Stimulated activated CD8-positive, alpha-beta memory T cell treated with anti-CD3 and anti-CD28 coated beads, Interleukin-7, amount 100 ng/mL, for 48 hours (primary cell): ENCODE data around the gene MRGPRE.

Experiments used
- DNase-seq, 2 donors: peaks; one replicate each; pipeline ENCODE4 v3.0.0-alpha.2; 2020; ENCODE audit warnings: low read depth in 1 of 2; ENCODE audit errors: extremely low read depth in 1 of 2

MRGPRE gene

DNA sequence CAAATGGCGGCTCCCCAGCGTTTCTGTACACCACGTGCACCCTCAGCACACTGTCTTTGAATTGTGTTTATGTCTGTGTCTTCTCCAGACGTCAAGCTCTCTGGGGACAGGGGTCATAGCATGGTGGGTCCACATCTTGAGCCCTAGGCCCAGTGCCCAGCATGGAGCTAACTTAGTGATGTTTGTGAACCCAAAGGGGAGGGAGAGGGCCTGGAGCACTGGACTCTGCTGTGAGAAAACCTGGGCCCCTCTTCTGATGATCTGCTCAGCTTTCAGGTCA, 17.9 kb downstream of the MRGPRE start:
- DNase-seq = no peak

DNA sequence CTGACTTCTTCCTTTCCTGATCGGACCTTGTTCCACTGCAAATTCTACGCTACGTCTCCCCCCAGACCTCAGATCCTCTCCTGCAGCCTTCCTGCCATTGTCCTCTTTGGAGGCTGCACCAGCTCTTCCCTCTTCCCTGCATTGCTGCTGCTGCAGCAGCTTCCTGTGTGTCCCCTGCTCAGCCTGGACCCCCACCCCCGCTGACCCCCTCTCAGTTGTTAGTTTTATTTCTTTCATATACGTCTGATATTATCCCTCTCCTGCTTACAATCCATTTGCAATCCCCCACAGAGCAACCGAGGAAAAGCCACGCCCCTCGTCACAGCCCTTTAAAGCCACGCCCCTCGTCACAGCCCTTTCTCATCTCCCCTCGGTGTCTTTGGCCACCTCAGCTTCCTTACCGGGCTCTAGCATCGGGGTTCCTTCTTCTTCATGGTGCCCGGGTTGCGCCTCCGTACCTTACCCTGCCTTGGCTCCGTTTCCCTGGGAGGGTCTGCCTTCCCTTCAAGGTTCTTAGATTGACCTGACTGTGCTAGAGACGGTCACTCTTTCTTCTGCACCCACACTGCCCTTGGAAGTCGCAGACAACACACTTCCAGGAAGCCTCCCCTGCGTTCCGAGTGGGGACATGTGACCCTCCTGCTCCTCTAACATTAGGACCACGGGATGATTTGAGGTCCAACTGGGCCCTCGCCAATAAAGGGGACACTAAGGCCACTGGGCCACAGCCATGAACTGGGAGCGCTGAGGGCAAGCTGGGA, 18.4 kb downstream of the MRGPRE start:
- no peak for DNase-seq

DNA sequence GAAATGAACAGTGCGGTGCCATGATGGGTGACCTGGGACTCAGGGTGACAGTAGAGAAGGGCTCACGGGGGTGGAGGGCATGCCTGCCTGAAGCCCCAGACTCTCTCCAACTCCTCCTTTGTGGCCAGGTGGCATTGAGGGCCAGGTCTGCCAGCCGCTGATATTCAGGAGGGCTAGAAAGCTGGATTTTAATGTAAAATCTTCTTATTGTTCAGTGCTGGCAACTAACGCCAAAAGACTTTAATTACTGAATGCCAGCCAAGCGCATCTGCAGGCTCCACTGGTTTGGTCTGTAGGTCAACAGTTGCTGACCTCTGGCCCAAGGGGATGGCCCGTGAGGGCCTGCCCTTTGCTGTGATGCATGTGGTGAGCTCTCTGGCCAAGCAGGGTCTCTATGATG, 23.9 kb downstream of the MRGPRE start:
- no peak for DNase-seq

DNA sequence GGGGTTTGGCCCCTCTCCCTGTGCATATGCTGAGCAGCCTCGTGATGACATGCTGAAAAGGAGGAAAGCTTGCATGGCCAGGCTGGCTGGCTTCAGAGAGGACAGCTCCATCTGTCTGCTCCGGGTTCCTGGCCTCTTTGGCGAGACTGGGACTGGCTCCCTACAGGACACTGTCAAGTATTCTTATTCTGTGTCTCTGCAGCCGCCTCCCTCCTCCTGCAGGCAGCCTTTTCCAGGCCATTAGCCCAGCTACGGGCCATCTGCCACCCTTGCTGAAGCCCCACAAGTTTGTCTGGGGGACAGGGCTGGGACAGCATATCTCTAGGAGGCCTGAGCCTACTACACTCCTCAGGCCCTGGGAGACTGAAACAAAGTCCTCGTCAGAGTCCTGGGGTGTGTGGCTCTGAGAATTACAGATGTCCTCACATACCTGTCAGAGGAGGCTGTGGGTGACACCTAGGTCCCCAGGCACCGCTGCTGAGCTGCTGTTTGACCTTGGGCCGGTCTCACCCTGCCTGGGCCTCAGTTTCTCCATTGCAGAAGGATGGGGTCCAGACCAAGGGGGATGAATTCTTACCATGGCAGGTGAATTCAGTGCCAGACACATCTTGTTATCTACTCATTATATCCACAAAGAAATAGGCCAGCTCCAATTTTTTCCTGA, 24.6 kb downstream of the MRGPRE start:
- DNase-seq = no peak

DNA sequence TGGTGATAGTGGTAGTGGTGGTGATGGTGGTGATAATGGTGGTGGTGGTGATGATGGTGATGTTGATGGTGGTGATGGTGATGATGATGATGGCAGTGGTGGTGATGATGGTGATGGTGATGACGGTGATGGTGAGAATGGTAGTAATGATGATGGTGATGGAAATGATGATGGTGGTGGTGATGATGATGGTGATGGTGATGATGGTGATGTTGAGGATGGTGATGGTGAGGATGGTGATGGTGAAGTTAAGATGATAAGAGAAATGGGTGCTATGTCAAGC, 25.4 kb downstream of the MRGPRE start:
- no peak for DNase-seq

DNA sequence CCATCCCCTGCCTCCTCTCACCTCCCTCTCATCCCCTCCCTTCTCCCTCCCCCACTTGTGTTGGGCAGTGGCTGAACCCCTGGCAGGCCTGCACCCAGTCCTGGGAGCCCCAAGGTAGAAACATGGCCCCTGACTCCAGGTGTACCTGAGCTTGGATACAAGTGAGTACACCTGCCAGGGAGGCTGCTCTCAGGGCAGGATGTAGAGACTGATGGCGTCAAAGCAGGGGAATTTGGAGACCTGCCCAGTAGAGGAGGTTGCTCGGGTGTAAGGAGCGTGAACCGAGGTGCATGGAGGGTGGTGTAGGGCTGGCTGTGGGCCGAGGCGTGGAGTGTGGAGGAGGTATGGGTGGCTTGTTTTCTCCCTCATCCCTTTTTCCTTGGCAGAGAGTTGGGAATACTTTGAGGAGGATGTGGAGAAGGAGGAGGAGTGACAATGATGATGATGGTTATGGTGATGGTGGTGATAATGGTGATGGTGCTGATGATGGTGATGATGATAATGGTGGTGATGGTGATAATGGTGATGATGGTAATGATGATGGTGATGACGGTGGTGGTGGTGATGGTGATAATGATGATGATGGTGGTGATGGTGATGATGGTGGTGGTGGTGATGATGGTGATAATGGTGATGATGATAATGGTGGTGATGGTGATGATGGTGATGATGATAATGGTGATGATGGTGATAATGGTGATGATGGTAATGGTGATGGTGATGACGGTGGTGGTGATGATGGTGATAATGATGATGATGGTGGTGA, 25.9 kb downstream of the MRGPRE start:
- DNase-seq = no peak

DNA sequence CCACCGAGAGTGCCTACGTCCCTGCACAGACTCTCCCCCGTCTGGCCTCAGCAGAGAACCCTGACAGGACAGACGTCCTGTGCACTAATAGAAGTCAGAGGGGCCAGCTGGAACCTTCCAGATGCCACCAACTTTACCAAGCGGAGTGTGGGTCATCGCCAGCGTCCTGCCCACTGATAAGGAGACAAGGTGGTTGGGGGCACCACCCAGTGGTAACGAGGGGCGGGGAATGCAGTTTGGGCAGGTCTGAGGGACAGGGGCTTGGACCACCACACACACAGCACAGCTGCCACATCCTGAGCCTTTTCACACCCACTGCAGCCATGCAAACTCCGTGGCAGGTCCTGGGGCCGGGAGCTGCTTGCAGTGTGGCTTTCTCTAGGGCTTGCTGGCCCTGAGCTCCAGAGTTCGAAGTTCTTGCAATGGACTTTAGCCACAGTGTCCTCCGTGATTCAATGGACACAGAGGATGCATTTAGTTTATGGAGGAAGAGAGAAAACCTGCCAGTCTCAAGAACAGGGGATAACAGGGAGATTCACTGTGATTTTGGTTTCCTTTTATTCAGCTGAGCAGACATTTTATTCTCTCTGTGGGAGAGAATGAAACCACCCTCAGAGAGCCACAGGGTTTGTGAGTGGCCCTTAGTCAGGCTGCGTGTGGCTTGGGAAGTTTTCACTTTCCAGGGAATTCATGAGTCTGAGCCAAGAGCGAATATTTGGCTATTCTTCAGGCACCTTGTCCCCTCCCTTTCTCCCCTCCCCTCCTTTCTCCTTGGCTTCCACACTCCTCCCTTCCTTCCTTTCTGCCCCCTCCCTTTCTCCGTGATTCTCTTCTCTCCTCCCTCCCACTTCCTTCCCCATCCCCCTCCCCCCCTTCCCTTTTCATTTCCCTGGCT, 26.7 kb downstream of the MRGPRE start:
- no peak for DNase-seq

DNA sequence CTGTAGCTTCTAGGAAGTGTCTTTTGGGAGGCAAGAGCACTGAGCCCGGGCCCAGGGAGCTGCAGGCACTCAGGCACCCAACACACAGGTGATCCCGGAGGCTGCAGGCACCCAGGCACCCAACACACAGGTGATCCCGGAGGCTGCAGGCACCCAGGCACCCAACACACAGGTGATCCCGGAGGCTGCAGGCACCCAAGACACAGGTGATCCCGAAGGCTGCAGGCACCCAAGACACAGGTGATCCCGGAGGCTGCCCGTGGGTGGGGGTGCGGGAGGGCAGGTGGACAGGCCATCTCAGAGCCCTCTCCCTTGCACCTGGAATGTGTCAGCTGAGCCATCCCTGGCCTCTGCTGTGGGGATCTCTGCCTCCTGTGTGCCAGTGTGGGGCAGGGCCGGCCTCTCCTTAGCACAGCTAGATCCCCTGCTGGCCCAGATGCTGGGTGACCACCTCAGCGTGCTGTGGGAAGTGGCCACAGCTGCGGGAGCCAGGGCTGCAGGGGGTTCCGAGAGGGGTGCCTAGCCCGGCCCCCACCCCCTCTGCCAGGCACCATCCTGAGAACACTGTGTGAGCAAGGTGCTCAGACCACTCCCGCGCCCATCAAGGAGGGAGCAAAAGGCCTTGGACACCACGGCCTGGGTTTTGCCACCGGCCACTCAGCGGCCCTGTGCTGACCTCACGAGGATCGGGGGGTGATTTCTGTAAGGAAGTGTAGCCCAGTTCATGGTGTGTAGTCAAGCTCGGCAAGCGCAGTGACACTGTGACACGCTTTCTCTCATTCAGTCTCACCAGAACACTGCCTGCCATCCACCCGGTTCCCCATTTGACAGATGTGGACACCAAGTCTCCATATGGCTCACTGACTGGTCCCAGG, 27.8 kb downstream of the MRGPRE start:
- no peak for DNase-seq

DNA sequence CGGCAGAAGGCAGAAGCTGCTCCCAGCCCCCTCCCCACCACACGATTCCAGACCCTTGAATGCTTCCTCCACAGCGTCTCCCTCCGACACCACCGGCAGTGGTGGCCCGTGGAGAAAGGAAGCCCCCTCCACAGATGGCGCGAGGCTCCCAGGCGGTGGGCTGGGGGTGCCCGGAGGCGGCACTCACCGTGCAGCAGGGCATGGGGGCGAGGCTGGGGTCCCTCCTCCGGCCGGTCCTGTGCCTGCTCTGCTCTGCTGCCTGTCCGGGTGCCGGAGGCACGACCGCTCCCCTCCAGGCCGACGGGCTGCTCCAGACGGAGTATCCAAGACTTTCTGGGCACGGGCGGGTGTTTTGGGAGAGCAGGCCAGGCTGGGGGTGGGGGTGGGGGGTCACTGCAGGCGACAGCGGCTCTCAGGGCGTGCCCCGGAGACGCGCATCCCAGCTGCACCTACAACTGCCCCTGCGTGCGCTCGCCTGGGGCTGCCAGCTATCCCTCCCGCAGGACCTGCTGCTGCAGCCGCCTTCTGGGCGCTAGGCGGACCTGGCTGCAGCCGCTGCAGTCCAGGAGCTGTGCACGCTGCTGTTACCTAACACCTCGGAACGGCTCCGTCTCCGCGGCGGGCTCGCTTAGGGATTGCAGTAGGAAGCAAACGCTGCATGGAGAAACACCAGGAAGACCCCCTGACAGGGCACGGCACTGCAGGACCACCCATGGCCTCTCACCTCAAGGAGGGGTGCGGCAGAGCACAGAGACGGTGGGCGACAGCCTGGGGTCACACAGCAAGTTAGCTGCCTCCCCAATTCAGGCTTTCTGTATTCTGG, 28.8 kb downstream of the MRGPRE start:
- DNase-seq = no peak

DNA sequence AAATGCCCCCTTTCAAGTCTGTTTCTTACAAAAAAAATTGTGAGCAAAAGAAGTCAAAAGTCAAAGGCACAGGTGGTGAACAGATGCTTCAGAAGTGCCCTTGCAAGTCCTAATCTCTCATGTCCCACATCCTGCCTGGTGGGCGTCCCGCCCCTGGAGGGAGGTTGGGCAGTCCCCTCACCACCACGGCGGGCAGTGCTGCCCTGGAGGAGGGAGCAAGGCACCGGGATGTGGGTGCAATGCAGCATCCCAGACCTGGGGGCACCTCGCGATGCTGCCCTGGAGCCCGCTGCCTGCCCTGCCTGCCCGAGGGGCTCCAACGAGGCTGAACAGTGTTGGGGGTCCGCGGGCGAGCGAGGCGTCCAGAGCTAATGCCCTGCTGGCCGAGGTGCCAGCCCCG, 29.5 kb downstream of the MRGPRE start:
- no peak for DNase-seq

DNA sequence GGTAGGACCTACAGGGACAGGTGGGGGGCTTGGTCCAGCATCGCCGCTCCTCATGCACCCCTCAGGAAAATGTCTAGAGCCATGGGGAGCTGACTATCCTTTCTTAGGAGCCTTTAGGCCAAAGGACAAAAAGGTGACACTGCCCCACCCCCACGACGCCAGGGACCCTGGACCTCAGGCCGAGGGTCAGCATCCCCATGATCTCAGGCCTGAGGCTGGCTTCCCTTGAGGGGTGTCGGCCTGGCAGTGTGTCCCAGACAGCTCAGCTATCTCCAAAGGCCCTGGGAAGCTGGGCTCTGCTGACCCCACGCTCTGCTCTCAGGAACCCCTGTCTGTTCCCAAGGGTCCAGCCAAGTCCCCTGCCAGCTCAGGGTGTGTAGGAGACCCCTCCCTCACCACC, 29.9 kb downstream of the MRGPRE start:
- DNase-seq = no peak

DNA sequence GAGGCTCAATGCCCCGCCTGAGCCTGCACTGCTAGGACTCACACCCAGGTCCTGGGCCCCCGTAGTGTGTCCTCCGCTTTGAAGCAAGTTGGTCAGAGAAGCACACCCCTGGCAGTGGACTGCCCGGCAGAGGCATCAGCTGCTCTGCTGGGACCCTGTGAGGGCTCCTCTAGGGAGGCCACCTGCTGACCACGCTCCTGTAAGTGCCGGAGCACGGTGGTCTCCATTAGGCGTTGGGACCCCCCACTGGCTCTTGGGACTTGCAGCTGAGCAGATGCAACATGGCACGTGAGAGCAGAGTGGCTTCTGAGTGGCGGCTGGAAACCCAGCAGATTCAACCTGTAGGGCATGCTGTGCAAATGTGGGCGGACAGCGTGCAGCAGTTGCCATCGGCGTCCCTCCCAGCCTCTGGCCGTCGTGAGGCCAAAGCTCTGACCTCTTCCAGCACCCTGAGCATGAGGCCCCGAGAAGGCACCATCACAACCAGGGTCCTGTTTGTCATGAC, 30.5 kb downstream of the MRGPRE start:
- DNase-seq = no peak

DNA sequence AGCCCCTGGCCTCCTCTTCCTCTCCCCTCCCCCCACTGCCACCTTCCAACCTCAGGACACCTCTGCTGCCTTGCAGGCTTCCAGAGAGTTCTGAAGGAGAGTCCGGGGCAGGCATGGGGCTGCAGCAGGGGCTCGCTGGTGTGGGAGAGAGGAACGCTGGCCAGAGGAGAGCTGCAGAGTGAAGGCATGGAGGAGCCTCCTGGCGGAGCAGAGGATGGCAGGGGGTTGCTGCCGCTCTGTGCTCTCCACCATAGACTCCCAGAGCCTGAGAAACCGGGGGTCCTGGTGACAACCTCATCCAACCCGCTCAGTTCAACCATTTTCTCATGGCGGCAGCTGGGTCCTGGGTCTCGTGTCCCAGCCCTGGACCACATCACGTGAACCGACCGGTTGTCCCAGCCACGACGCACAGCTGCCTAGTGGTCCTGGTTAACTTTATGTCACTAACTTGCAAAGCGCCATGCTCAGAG, 31.1 kb downstream of the MRGPRE start:
- DNase-seq = no peak

DNA sequence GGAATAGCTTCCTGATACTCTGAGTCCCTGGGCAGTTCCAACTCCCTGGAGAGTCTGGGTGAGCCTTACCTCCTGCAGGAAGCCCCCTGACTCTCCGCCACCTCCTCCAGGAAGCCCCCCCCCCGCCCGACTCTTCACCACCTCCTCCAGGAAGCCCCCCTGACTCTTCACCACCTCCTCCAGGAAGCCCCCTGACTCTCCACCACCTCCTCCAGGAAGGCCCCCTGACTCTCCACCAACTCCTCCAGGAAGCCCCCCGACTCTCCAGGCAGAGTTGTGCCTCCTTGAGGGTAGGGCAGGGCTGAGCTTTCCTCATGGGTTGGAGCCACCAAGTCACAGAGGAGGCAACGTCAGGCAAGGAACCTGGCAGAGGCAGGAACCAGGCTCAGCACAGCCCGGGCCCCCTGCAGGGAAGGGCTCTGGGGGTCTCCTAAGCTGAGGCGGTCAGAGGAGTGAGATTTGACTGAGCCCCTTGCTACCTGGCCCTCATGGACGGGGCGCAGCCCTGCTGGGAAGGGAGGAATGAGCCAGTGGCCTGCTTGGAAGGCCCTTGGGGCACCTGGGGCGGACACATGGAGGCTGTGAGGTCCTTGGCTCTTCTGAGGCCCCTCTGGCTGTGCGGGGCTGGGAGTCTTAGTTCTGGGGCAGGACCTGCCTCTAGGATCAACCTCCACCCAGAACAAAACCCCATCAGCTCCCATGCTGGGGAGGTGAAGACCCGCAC, 31.7 kb downstream of the MRGPRE start:
- DNase-seq = no peak

DNA sequence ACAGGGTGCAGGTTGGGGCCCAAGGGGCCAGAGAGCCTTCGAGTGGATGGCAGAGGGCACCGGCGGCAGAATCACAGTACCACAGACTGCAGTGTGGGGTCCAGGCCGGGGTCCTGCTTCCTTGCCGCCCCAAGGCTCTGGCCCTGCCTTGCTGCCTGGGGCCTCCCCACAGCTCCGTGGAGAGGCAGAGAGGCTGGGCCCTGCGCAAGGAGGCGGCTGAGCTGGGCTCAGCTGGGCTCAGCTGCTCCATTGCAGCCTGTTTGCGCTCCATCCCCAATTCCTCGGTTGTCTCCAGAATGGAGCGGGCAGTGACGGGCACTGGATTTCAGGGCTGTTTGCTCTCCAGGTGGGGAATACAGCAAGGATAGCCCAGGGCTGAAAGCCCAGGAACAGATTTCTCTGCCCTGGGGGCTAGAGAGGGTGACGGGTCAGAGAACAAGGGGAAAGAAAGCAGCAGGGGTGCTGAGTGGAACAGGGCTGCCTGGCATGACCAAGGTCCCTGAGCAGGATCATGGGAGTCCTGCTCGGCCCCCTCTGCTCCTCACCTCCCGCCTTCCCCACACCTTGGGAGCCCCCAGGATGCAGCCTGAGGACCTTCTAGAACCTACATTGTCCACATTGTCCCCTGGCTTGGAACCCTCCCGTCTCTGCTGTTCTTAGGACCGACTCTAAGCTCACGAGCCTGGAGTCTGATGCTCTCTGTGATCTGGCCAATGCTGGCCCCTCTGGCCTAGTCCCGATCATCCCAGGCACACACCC, 32.5 kb downstream of the MRGPRE start:
- DNase-seq = no peak

DNA sequence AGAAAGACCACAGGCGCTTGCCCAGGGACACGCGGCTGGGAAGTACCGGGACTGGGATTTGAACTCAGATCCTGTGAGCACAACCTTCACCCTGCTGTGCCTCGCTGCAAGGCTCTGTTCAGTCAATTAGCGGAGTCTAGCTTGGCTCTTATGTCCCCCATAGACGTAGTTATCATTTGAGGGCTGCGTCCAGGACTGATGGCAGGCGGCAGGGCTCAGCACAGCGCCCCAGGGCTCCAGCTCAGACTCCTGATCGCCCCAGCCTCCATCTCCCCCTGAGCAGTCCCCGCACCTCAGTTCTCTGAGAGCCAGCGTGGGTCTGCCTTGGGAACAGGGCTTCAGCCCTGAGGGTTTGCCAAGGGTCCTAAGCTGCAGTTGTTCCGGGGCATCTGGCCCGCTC, 33.4 kb downstream of the MRGPRE start:
- DNase-seq = no peak

DNA sequence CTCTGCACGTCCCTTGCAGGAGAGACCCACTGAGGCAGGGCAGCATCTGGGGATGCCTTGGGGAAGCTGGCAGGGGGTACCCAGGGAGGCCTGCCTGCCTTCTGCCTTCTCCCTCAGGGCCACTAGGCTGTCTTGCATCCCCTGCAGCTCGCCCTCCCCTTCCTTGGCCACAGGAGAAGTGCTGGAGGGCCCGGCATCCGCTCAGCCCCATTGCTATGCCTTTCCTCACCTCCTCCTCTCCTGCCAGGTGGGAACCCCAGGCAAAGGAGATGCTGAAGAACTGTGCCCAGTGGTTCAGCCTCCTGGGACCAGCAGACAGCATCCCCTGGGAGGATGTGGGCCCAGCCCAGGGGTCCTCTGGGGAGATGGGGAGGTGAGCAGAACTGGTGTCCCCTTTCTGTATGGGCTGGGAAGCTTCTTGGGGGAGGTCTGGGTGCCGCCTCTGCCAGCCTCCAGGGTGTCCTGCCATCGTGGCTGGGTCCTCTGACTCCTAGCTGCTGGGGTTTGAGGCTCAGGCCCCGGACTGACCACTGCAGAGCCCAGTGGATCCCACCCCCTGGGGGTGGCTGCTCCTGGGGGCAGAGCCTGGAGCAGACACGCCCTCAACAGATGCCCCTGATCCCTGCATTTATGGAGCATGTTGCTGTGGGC, 34.2 kb downstream of the MRGPRE start:
- no peak for DNase-seq
